CD4-positive, alpha-beta T cell treated with Interleukin-21 for 1 hour (primary cell): ENCODE measurements around the gene PFKL.
"Not testable (repeated sequence)": the region's sequence is repeated elsewhere in the genome, so short reads cannot be mapped to it uniquely, and the experiment has no call there.

Source experiments
- DNase-seq: peaks from one replicate; pipeline ENCODE4 v3.0.0-alpha.2; 2020

The PFKL gene

DNA sequence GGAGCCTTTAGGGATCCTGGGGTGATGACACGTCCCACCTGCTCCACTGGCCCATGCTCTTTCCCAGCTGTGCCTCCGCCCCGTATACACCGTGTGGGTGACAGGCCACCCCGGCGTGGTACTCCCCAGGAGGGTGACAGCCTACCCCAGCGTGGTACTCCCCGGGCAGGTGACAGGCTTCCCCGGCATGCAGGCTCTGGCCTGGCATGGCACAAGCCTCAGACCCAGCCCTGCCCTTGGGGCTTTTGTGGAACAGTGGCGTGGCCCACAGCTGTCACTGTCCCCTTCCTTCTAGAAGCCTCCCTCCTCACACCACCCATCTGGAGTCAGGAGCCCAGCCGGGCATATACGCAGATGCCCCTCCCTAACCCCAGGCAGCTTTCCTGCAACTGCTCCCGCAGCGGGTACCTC, 4.7 kb upstream of the PFKL start:
- no peak for DNase-seq

DNA sequence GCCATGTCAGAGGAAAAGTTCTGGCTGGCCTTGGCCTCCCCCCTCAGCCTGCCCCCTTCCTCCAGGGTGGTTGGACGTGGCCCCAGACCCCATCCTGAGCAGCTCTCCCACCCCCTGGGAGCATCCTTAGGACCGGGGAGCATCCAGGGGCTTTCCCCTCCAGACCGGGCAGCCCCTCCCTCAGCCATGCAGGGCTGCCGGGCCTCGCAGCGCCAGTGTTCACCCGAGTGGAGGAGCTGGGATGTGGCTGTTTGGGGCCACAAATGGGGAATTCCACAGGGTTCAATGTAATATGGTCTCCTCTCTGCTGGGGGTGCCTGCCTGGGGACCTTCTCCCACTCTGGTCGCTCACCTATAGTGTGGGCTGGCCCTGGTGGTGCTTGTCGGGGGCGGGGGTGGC, 4.2 kb upstream of the PFKL start:
- DNase-seq, result no peak

DNA sequence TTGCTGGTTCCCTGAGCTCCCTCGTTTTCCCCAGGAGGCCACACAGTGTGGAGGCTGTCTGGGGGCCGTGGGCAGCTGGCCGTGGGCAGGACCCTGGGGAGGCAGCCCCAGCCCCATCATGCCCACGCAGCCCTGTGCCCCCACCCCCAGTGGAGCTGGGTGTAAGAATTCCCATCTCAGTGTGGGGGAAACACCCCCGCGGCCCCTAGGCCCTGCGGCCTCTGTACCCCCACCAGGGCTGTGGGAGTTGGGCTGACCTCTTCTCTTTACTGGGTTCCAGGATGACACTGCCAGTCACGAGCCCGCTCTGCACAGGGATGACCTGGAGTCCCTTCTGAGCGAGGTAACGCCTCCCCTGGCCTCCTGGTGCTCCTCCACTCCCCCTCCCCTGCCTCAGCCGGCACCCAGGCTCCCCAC, 3.7 kb upstream of the PFKL start:
- no peak for DNase-seq

DNA sequence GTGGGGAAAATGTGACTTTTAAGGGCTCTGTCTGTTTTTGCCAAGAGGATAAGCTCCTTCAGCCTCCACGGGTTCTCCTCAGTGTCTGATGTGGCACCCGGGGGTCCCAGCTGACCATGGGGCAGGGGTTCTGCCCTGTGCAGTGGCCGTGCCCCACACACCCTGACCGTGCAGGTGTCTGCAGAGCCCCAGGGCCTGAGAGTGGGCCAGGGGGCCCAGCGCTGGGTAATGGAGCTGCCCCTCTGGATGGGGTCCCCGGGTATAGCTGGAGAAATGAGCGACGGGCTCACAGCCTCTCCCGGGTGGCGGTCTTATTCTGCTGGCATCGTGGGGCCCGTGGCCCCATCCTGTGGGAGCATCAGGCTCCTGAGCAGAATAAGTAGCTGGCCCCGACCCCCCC, 2.9 kb upstream of the PFKL start:
- DNase-seq, result no peak

DNA sequence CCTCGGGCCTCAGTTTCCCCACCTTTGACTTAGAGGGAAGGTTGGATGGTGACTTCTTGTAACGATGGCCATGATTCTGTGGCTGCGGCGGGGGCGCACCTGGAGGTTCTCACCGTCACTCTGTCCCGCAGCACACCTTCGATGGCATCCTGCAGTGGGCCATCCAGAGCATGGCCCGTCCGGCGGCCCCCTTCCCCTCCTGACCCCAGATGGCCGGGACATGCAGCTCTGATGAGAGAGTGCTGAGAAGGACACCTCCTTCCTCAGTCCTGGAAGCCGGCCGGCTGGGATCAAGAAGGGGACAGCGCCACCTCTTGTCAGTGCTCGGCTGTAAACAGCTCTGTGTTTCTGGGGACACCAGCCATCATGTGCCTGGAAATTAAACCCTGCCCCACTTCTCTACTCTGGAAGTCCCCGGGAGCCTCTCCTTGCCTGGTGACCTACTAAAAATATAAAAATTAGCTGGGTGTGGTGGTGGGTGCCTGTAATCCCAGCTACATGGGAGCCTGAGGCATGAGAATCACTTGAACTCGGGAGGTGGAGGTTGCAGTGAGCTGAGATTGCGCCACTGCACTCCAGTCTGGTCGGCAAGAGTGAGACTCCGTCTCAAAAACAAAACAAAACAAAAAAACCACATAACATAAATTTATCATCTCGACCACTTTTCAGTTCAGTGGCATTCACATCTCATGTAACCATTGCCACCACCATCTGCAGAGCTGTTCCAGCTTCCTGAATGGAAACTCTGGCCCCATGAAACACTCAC, 2.1 kb upstream of the PFKL start:
- DNase-seq, result peak; percentile 83

DNA sequence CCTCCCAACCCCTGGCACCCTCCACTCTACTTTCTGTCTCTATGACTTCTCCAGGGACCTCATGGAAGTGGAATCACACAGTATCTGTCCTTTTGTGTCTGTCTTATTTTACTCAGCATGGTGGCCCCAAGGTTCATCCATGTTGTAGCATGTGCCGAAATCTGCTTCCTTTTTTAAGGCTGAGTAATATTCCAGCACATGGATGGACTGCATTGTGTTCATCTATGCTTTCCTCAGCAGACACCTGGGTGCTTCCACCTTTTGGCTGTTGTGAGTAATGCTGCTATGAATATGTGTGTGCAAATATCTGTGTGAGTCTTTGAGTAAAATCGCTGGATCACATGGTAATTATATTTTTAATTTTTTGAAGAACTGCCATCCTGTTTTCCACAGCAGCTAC, 1.6 kb upstream of the PFKL start:
- DNase-seq, result peak; percentile 25

DNA sequence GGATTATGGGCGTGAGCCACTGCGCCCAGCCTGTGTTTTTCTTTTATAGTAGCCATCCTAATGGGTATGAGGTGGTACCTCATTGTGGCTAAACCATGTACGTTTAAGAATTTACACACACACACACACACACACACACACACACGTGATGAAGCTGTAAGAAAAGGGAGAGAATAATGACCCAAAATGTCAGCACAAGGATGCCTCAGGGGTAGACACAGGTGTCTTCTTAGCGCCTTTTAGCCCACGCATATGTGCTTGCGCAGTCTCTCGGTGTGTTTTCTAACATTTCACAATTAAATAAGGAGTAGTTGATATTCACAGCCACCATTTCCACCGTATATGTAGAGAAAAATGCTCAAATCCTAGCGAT, 782 bp upstream of the PFKL start:
- DNase-seq, result peak; percentile 43

DNA sequence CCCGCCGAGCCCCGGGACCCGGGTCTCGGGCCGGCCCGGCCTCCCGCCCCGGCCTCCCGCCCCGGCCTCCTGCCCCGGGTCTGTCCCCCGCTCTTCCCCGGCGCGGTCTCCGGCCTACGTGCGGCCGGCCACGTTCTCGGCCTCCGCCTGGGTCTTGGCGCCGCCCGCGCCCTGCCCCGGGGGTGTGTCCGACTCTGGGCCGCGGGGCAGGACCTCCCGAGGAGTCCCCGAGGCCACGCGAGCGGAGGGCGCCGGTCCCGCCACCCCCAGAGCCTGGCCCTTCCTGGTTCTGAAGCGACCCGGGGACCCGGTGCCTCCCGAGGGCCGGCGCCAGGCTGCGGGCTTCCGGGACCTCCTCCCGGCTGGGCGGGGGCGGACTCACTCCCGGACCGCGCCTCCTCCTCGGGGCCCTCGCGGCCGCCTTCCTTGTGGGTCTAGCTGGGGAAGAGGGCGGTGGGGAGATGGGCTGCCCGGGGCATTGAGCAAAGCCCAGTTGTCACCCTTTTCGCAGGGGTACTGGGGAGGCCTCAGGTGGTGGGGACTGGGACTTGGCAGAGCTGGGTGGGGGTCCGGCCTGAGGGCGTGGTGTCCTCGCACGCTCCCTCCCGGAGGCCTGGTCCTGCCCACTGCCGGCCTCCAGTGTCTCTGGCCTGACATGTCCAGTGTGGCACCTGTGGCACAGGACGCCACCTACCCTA, 558 bp downstream of the PFKL start:
- peak; percentile 65 for DNase-seq

DNA sequence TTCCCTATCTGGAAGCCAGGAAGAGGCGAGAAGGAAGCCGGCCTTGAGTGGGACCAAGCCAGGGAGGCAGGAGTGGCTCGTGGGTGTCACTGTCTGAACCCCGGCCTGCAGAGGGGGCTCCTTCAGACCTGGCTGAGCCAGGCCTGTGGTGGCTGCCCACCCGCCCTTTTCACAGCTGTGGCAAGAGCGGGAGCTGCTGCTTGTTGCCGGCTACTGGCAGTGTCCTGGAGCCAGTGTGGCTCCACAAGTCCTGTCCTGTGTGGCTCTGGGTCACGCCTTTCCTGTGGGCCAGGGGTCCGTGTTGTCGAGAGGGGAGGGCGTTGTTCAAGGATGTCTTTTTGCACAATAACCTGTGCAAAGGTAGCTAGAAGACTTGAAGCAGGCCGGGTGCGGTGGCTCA, 1.3 kb downstream of the PFKL start:
- DNase-seq, result no peak

DNA sequence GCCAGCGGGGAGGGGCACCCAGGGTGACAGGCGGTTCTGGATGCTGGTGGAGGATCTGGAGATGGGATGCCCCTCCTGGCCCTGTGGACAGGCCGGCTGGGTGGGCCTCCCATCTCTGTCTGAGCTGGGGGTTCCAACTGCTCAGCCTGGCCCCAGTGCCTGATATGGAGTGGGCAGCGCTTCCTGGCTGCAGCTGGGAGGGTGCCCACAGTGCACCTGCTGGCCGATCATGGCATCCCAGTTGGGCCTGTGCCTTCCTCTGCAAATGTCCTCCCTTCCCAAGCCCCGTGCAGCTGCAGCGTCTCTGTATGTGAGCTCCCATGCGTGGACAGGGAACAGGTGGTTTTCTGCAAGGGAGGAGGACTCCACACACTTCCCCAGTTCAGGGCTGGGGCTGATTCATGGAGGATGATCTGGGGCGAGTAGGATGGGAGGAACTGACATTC, 2.1 kb downstream of the PFKL start:
- no peak for DNase-seq

DNA sequence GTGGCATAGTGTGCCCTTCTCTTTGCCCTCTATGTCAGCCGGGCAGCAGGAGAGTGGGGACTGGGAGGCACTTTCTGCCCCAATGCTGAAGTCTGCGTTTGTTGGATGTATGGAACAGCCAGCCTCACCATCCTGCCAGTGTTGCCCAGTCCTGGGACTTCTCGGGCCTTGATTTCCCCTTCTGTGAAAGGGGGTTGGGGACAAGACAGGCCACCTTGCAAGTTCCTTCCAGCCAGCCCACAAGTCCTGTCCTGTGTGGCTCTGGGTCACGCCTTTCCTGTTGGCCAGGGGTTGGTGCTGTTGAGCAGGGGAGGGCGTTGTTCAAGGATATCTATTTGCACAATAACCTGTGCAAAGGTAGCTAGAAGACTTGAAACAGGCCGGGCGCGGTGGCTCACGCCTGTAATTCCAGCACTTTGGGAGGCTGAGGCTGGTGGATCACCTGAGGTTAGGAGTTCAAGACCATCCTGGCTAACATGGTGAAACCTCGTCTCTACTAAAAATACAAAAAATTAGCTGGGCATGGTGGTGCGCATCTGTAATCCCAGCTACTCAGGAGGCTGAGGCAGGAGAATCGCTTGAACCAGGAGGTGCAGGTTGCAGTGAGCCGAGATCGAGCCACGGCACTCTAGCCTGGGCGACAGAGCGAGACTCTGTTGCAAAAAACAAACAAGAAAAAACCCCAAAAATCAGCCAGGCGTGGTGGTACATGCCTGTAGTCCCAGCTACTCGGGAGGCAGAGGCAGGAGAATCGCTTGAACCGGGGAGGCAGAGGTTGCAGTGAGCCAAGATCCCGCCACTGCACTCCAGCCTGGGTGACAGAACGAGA, 2.9 kb downstream of the PFKL start:
- not testable (repeated sequence) for DNase-seq

DNA sequence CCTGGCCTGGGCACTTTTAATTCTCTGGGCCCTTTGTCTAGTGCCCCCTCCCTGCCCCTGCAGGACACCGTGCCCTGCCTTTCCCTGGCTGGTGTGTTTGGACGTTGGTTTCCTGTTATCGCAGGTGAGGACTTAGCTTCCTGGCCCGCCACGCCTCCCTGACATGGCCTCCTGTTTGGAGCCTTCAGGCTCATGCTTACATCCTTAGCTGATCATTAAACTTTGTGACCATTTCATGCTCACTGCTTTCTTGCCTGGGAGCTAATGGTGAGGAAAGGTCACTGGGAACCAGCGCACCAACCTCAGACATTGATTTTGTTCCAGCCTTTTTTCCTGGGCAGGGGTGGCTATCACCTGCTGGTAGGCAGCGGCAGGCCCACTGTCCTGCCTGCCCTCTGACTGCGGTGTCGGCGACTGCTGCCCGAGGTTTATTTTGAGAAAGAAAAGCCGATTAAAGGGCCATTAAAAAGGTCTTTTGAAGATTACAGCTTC, 3.7 kb downstream of the PFKL start:
- no peak for DNase-seq

DNA sequence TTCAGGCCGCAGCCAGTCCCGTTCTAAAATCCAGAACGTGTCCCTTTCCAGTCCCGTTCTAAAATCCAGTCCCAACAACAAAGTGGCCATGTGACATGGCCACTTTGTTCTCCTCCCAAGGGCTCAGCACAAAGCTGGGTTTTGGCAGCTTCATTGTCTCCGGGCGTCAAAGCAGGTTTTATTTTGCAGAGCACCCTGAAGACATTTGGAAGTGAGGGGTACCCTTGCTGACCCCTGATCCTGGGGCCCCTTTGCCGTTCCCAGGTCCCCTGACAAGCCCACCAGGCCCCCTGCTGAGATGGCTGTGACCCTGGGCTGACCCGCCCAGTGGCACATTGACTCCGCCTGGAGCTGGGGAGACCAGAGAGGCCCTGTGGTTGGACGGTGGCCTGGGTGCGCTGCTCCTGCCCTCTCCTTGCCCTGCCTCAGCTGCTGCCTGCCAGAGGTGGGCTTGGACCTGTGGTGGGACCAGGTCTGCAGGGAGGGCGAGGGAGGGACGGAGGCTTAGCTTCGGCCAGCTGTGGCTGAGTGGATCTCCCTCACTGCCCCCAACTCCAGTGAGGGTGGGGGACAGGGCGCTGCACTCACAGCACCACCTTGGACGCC, 4.3 kb downstream of the PFKL start:
- no peak for DNase-seq

DNA sequence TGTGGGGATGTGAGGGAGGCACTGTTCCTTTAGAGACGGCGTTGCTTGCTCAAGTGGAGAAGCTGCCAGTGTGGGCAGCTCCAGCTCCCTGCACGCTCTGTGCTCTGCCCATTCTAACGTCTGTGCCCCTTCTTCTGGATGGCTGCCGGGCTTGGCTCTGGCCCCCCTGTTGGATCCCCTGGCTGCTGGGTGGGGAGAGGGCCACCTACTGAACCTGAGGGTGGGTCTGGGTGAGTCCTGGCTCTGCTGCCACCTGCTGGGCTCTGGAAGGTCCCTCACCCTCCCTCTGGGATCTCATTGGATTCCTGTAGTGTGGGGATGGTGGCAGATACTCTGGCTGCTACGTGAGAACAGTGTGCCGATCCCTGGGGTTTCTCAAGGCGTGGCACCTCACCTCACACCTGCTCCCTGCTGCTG, 5.0 kb downstream of the PFKL start:
- DNase-seq, result peak; percentile 28

DNA sequence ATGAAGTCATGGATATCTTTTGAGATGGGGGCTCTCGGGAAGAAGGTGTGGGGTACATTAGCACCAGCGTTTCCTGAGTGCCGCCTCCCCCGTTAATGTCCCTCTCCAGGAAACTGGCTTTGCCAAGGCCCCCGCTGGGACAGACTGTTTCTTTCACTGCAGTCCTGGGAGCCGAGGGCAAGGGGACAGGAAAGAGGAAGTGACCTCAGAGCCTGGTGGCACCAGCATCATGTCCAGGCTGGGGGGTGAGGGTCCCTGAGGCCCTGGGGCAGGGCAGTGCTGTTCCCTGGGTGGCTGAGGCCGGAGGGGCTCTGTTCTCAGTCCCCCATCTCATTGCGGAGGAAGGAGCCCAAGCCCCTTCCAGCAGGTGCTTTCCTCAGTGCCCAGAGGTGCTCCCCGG, 5.8 kb downstream of the PFKL start:
- no peak for DNase-seq

DNA sequence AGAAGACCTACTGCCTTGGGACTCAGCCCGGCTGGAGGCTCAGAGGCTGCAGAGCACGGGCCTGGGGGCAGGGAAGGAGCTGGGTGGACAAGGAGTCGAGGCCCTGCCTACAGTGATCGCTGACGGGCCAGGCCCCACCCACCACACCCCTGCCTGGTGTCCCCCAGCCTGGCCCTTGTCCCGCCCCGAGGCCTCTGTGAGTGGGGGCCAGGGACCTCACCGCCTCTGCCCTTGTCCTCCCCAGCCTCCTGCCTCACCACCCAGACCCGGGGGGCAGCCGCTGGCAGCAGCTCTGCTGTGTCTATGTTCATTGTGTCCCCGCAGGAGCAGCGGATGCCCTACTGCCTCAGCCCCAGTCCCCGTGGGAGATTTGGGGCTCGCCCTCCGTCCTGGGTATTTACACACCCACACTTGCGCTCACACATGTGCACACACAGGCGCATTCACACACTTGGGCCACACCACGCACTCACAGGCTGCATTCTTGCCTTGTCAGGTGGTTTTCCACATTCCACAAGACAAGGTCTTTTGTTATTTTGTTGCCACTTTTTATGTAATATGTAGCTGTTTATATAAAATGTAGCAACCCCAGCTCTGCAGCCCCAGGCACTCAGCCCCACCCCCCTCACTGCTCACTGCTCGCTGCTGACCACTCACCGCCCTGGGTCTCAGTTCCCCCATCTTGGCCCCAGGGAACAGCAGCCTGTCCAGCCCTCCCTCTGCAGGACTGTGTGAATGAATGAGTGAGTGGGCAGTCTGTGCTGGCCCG, 7.3 kb downstream of the PFKL start:
- no peak for DNase-seq

DNA sequence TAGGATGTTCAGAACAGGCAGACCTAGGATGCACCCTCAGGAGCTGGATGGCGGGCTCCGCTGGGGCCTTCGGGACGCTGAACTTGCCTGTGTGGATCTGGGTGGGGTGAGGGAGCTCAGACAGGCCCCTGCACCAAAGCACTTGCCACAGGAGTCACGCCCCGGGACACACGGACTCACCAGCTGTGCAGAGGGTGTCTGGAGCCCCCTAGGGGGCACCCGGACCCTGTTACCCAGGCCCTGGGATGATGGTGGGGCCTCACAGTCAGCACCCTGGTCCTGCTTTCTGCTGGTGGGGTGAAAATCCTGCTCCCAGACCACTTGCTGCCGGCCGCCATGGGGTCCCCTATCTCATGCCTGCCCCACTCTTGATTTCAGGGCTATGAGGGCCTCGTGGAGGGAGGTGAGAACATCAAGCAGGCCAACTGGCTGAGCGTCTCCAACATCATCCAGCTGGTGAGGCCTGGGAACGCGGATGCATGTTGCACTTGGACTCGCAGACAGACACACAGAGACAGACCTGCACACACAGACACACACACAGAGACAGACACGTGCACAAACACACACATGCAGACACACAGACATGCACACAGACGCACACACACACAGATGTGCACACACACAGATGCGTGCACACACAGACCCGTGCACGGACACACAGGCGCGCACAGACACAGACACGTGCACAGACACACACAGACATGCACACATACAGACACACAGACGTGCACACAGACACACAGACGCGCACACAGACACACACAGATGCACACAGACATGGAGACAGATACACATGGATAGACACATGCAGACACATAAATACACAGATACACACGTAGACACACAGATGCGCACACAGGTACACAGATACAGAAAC, 11.0 kb downstream of the PFKL start:
- no peak for DNase-seq

DNA sequence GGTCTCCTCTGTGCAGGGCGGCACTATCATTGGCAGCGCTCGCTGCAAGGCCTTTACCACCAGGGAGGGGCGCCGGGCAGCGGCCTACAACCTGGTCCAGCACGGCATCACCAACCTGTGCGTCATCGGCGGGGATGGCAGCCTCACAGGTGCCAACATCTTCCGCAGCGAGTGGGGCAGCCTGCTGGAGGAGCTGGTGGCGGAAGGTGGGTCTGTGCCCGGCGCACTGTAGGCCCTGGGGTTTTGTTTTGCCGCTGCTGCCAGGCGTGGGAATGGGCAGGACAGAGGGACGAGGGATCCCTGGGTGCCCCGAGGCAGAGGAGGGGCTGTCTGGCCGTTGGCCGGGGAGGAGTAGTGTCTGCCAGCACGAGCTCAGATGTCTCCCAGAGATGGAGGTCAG, 12.2 kb downstream of the PFKL start:
- DNase-seq, result no peak

DNA sequence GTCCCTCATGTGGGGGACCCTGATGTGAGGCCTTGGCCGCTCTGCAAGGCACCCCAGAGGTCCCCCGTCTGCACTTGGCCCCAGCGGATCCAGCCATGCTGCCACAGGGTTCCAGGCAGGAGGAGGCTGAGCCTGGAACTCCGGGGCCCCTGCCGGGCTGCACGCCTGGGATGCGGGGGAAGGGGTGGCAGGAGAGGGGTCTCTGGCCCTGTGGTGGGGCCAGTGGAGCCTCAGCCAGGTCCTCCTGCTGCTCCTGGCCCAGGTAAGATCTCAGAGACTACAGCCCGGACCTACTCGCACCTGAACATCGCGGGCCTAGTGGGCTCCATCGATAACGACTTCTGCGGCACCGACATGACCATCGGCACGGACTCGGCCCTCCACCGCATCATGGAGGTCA, 12.9 kb downstream of the PFKL start:
- DNase-seq, result no peak

DNA sequence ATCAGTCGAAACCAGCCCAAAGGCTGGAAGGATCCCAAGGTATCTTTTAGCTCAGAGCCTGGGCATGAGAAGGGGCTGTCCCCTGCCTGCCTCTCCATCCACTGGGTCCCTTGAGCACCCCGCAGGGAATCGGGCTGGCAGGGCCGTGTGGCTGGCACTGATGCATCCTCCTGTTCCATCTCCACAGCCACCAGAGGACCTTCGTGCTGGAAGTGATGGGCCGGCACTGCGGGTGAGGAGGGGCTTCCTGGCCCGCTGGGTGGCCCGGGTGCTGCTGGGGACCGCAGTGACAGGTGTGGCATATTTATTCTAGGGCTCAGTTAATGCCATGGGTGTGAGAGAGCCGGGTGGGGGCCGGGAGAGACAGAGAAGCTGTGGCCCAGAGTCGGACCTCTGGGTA, 13.6 kb downstream of the PFKL start:
- DNase-seq, result no peak

DNA sequence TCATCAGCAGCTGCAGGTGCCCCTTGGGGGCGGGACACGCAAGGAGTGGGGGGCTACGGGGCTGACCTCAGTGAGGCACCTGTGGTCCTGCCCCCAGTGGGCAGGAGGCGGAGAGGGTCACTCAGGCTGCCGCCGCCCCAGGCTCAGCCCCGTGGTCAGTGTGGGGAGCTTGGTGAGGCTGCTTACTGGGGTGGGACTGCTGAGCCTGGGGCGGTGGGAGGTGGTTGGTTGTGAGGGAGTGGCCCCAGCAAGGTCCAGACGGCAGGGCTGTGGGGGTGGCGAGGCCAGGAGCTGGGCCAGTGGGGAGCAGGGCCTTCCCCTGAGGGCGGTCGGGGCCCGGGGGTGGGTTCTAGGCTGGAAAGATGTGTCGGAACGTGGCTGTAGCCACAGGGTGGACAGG, 14.3 kb downstream of the PFKL start:
- DNase-seq, result no peak
